ENCODE measurements around the gene COG3.

The COG3 gene

GRCh38 chr13:45496942-45497341 lies 32.2 kb downstream of the COG3 start:
- in situ Hi-C loops (cut with MboI; ENCODE audit: low pct_unique_long_range_greater_than_20kb, low sequenced_read_pairs, unreplicated experiment) = no loop called here
- DNase-seq (ENCODE audit: low spot score) = no peak
- TF ChIP-seq CTCF (IDR thresholded peaks at IDR 0.05; ENCODE audit: extremely low read depth, insufficient read depth, missing control alignments) = no peak

- DNase-seq (ENCODE audit: low spot score) = no peak
- in situ Hi-C loops (cut with MboI; ENCODE audit: low pct_unique_long_range_greater_than_20kb, low sequenced_read_pairs, unreplicated experiment) = loop anchor here (25.0 kb wide), 1 partner anchor 212 kb away; the partner anchor contains the start of gene CBY2
- no peak for TF ChIP-seq CTCF (IDR thresholded peaks at IDR 0.05; ENCODE audit: extremely low read depth, insufficient read depth, missing control alignments)
Observed at GRCh38 chr13:45500492-45501174, 35.9 kb downstream of the COG3 start.

GRCh38 chr13:45501175-45501526 lies 36.4 kb downstream of the COG3 start:
- TF ChIP-seq CTCF (IDR thresholded peaks at IDR 0.05; ENCODE audit: extremely low read depth, insufficient read depth, missing control alignments) = no peak
- DNase-seq (ENCODE audit: low spot score) = no peak
- in situ Hi-C loops (cut with MboI; ENCODE audit: low pct_unique_long_range_greater_than_20kb, low sequenced_read_pairs, unreplicated experiment) = loop anchor here (25.0 kb wide), 1 partner anchor 211 kb away; the partner anchor contains the start of gene CBY2

GRCh38 chr13:45503658-45504057 lies 38.9 kb downstream of the COG3 start:
- in situ Hi-C loops (cut with MboI; ENCODE audit: low pct_unique_long_range_greater_than_20kb, low sequenced_read_pairs, unreplicated experiment) = loop anchor here (25.0 kb wide), 1 partner anchor 209 kb away; the partner anchor contains the start of gene CBY2

GRCh38 chr13:45506811-45507210 lies 42.1 kb downstream of the COG3 start:
- DNase-seq (ENCODE audit: low spot score) = no peak
- in situ Hi-C loops (cut with MboI; ENCODE audit: low pct_unique_long_range_greater_than_20kb, low sequenced_read_pairs, unreplicated experiment) = loop anchor here (25.0 kb wide), 1 partner anchor 205 kb away; the partner anchor contains the start of gene CBY2
- no peak for TF ChIP-seq CTCF (IDR thresholded peaks at IDR 0.05; ENCODE audit: extremely low read depth, insufficient read depth, missing control alignments)

More at GRCh38 chr13:45503658-45504057, 38.9 kb downstream of the COG3 start:
- no peak for DNase-seq (ENCODE audit: low spot score)
- TF ChIP-seq CTCF (IDR thresholded peaks at IDR 0.05; ENCODE audit: extremely low read depth, insufficient read depth, missing control alignments) = no peak

- TF ChIP-seq CTCF (IDR thresholded peaks at IDR 0.05; ENCODE audit: extremely low read depth, insufficient read depth, missing control alignments) = no peak
- DNase-seq (ENCODE audit: low spot score) = no peak
- in situ Hi-C loops (cut with MboI; ENCODE audit: low pct_unique_long_range_greater_than_20kb, low sequenced_read_pairs, unreplicated experiment) = loop anchor here (25.0 kb wide), 1 partner anchor 204 kb away; the partner anchor contains the start of gene CBY2
Observed at GRCh38 chr13:45508776-45509175, 44.0 kb downstream of the COG3 start.

Data from GM13977 (cell line).